ENCODE measurements around the gene XRN1.
A peak's percentile ranks its signal among the peaks of the same experiment; 100 is the strongest.

XRN1 gene

DNA sequence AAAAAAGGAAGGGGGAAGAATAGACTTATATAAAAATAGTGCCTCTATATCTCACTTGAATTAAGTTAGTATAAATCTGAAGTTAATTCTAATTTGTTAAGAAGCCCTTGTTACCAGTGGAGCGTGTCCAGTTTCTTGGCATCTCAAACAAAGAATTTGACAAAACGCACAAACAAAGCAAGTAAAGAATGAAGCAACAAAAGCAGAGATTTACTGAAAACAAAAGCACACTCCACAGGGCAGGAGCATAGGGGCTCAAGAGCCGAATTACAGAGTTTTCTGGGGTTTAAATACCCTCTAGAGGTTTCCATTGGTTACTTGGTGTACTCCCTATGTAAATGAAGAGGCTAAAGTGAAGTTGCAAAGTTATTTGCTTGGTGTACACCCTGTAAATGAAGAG, 188.5 kb downstream of the XRN1 start:
- DNase-seq = peak; percentile 15

DNA sequence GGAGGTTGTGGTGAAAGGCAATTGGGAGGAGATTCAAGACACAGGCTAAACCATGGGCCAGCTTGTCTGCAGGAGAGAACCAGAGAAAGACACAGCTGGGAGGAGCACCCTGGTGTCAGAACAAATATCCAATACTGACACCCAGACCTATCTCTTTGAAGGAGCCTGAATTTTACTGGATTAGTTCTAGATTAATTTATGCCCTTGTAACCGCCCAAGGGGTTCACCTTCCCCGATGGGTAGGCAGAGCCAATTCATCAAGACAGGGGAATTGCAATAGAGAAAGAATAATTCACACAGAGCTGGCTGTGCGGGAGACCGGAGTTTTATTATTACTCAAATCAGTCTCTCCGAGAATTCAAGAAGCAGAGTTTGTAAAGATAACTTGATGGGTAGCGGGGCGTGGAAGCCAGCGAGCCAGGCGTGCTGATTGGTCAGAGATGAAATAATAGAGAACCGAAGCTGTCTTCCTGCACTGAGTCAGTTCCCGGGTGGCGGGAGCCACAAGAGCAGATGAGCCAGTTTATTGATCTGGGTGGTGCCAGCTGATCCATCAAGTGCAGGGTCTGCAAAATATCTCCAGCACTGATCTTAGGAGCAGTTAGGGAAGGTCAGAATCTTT, 191.0 kb downstream of the XRN1 start:
- DNase-seq = no peak

All from eye (tissue), 1 donor.